Stimulated activated CD4-positive, alpha-beta T cell treated with anti-CD3 and anti-CD28 coated beads, TNF-alpha, amount 100 ng/mL, for 48 hours (primary cell): ENCODE data around the gene SMG7.

Source experiments
- DNase-seq, 3 donors: peaks; one replicate each; pipeline ENCODE4 v3.0.0-alpha.2; 2020; ENCODE audit warnings: low read depth in 3 of 3

SMG7 gene

DNA sequence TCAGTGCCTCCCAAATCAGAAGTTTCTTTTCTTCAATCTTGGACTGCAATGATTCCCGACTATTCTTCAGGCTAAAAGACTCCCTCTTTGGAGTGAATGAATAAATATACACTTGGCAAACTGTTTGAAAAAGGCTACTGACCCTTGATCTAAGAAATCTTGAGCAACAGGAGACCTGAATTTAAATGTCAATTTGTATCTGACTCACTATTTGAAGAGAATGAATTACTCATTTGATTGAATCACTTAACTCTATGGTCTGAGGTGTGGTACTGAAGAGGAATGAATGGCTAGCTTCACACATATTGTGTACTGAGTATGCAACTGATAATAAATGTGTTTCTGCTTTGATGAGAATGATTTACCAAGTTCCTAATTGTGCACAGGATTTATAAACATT, 4.6 kb upstream of the SMG7 start:
- no peak for DNase-seq

DNA sequence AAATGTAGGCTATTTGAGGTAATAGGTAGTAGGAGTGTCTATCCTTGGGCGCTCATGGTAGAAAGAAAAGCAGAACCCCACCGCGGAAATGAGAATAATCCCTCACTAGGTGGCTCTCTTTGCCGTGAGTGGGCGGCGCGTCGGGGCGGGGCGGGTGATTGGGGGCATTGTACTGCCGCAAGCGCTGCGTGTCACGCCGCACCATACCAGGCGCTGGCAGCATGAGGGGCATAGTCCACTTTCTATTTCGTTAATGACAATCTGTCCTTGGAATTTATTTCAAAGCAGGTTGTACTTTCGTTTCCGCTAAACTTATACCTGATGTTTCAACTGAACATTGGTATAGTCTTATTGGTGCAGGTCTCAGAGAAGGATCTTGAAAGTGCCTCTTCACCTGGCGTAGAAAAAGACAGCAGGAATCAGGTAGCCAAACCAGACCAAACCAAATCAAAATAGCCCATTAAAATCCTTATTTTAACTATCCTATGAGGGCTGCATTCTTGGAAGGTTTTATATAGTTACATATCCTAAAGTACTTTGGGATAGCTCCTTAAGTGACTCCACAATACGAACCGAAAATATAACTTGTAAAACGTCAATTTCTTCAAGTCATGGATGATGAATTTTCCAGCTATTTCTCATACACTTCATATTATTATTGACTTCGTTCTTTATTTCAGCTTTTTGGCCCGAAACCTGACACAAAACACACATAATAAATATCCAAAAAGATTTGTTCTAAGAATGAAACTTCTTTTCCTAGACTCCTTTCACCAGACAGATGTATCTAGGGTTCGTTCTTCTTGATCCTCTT, 1.9 kb upstream of the SMG7 start:
- DNase-seq: peak; percentile 77 to 92 (median 82)

DNA sequence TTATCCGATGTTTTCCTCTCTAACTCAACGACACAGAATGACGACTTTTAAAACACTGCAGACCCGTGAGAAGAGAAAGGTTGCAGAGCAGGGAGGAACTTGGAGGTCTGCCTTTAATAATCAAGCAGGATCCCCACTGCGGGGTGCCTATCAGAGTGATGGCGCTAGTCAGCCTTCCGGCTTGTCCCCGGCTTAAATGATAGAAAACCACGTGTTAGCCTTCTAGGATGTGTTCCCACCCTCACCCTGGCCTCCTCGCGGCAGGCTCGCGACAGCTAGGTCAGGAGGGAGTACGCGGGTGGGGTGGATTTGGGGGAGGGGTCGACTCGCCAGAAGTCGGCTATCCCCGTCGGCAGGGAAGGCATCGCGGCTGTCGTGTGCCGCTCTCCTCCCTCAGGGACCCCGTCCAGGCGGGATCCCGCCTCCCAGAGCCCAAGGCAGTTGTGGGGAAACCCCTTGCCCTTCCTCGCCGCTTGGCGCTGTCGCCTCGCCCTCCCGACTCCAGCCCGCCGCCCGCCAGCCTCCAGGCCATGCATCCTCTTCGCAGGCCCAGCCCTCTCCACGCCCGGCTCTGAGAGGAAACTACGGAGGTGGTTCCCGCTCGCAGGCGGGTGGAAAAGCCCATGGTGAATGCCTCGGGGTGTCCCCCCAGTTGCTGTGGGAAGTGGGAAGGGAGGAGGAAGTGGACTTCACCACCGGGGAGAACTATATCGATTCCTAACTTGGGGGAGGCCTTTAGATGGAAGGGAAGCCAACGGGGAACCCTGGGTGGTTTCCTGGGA, 1.1 kb upstream of the SMG7 start:
- peak; percentile 60 to 63 (median 60) for DNase-seq

DNA sequence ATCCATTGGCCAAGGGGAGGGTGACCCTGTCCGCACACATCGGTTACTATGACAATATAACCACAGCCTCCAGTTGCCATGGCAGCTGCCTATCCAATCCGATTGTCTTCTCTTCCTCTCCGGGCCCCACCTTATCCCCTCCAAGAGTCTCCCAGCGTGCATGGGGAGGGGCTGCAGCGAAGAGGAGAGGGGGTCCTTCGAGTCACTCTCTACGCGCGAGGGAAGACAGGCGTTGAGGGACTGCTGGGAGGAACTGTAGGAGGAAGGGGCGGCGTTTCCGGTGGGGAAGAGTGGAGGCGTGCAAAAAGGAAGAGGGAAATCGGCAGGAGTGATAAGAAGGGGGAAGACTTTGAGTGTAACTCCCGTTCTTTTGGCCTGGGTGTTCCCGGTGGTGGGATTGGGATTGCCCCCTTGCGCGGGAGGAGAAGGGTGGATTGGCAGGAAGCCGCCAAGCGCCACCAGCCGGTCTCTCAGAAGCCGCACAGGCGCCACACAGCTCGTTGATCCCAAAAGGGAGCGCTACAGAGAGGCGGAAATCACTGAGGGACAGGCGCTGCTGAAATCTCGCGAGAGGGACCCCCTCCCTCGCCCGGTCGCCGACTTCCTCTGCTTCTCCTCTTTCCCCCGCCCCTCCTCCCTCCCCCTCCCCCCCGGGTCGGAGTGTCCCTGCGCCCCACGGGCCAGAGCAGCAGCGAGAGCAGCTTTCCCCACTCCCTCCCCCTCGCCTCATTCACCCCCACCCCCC, 384 bp upstream of the SMG7 start:
- DNase-seq: peak; percentile 90 to 97 (median 95)

DNA sequence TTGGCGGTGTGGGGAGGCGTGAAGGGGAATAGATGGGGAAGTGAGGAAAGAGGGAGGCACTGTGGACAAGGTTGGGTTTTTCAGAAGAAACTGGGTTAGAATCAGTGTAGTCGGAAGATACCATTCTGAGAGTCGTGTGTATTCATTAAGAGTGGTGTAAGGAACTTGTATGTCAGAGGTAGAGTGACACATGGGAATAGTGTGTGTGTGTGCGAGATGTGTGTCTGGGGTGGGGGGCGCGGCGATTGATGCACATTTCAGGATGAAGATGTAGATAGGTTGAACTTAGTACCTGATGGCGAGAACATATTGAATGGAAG, 878 bp downstream of the SMG7 start:
- DNase-seq: no peak

DNA sequence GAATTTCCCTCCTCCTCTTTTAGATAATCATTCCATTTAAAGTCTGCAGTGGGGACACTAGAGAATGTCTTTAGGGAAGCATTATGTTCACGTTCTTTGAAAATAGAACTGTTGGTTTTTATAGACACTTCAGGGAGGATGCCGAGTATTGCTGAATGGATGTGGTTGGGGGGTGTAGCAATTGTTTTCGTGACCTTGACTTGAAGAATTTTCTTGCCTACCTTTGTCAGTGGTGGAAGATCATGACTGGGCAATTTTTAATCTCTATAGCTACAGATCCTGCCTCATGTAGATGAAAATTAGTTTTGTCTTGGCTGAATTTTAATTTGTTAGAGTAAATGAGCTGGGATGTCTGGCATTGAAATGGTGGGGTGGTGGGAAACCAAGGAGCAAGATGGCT, 3.8 kb downstream of the SMG7 start:
- no peak for DNase-seq

DNA sequence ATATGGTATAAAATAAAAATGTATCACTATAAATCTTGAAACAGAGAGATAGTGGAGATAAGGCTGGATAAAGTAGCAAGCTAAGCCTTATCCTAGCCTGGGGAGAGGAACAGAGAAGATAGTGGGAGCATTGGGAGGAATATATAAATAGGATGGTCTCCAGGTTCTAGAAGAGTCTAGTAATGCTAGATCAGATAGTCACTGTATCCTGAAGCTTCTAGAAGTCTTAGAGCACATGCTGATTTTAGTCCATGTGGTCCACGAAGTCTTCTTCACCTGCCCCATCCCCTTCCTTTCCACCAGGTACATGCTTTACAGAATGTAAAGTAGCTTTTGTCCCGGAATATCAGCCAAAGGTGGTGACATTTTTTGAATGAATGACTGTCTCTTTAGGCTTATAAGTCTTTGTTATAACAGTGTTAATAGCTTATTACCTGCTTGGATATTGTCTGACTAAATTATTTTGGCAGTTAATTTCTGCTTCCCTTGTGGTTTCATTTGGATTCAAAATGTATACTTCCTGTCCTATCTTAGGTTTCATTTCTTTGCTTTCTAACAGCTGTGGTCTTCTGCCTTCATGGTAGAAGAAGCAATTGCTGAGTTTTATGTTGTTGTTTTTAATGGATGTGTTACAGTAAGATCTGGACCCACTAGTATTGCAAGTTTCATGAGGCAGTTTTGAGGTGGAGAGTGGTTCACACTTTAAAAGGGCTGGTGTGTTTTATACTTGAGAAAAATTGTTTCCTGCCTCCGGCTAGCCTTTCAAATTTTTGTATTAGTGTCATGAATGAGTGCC, 5.9 kb downstream of the SMG7 start:
- no peak for DNase-seq

DNA sequence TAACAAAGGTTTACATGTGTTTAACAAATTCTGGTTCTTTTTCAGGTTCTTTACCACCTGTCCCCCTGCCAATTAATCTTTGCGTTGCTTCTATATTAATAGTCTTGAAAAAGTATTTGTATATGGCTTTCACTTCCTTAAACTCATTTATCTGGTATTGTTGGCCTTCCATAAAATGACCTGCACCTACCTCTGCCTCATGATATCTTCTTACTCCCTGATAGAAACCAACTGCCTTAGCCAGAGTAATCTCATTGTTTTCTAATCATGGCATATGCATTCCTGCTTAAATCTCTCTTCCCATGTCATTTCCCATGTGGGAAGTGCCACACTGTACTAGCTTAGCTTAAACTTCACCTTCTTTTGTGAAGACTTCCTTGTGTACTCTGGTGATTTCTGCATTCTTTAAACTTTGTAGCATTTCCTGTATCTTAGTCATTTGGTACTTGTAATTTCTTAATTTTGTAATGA, 8.7 kb downstream of the SMG7 start:
- DNase-seq: no peak

DNA sequence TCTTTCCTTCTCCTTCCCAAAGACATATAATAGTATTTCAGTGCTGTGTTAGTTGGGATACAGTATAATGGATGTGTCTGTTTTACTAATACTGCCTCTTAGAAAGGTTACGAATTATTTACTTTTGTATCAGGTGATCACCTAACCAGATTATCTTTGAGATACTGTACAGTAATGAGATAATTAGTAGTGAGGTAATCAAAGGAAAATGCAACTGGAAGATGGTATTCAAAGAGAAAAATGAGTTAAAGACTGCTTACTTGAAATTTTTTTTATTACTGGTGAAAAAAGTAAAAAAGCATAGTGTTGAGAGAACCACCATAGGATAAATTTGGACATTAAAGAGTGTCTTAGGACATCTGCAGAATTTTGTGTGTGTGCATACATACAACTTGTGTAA, 10.9 kb downstream of the SMG7 start:
- no peak for DNase-seq

DNA sequence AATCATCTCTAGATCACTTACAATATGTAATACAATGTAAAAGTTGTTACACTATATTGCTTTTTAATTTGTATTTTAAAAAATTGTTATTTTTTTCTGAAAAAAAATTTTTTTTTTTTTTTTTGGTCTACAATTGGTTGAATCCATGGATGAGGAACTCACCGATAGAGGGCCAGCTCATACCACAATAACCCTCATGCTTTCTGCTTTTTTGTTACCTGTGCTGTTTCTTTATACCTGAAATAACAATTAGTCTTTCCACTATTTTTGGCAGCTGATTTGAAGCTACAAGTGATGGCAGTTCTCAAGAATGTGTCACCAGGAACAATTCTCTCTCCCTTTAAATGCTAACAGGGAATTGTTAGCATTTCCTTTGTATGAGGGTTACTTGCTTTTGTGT, 12.0 kb downstream of the SMG7 start:
- no peak for DNase-seq

DNA sequence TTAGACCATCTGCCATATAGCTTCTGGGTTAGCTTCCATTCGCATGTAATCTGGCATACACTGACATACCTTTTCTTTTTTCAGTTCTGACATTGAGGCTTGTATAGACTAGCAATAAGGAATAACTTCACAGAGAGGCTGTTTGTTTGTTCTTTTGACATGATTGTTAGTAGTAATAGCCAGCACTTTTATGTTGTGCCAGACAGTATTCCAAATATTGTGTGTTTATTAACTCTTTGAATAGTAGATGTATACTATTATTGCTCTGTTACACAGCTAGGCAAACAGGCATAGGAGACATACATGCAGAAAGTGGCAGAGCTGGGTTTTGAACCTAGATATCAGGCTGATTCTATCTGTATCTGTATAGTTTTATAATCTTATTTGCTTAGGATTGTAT, 12.6 kb downstream of the SMG7 start:
- DNase-seq: no peak

DNA sequence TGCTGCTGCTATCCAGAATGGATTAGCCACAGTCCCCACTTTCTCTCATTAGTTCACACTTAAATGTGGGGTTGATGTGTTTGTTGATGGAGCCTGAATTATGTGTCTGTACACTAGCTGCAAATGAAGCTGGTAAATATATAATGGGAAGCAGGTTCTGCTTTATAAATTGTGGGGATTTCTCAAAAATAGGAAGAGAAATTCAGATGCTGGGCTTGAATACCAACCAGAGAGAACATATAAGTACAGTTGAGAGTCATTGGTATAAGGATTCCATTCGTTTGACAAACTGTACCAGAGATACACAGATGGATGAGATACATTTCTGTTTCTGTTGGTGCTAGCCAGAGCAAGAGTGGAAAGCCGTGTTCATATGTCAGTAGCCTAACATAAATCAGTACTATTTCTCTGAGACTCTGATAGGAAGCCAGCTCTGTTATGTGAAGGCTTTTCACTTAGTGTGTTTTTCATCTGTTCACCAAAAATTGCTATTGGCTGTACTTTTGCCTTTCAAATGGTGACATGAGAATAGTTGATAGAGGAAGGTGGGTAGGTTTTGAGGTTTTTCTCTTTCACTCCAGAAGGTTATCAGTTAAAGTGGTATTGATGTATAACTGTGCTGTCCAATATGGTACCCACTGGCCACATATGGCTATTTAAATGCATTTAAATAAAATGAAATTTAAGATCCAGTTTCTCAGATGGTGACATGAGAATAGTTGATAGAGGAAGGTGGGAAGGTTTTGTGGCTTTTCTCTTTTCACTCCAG, 15.6 kb downstream of the SMG7 start:
- DNase-seq: no peak

DNA sequence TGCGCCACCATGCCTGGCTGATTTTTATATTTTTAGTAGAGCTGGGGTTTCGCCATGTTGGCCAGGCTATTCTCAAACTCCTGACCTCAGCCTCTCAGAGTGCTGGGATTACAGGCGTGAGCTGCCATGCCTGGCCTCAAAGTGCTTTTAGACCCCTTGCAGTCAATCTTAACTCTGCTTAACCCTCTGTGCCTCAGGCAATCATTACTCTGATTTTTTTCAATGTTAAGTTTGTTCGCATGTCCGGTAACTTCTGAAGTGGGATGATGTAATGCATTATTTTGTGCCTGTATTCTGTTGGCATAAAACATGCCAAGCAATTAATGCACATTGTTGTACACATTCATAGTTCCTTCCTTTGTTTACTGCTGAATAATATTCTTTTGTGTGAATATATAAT, 18.6 kb downstream of the SMG7 start:
- DNase-seq: no peak

DNA sequence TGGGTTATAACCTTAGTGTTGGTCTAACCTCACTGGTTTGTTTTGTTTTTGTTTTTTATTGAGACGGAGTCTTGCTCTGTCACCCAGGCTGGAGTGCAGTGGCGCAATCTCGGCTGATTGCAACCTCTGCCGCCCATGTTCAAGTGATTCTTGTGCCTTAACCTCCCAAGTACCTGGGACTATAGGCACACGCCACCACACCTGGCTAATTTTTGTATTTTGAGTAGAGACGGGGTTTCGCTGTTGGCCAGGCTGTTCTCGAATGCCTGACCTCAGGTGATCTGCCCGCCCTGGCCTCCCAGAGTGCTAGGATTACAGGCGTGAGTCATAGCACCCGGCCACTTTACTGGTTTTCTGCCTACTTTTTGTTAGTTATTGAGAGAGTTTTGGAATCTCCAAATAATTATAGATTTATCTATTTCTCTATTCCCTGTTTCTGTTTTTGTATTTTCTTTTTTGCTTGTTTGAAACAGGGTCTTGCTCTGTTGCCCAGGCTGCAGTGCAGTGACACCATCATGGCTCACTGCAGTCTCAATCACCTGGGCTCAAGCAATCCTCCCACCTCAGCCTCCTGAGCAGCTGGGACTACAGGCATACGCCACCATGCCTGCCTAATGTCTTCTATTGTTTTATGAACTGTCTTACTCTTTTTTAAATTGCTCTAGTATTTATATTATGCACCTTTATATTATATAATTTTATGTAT, 21.4 kb downstream of the SMG7 start:
- no peak for DNase-seq

DNA sequence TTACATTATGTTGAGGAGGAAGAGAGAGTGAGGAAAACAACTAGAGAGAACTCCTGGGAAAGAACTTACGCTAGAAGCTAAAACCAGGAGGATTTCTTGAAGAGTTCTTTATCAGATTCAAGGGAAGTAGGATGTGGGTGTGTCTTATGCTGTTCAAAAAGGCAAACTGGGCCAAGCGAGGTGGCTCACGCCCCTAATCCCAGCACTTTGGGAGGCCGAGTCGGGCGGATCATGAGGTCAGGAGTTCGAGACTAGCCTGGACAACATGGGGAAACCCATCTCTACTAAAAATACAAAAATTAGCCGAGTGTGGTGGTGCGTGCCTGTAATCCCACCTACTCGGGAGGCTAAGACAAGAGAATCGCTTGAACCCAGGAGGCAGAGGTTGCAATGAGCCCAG, 23.1 kb downstream of the SMG7 start:
- no peak for DNase-seq

DNA sequence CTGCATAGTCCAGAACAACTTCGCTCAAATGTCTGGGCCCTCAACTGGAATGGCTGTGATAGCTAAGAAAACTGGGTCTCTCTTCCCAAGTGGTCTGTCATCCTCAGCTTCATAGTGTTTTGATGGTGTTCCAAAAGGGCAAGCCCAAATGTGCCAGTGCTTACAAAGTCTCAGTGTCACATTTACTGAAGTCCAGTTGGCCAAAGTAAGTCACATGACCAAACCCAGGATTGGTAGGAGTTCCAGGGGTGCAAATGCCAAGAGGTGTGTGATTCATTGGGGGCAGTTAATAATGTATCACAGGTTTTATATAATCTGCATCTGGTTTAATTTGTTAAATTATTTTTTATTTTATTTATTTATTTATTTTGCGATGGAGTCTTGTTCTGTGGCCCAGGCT, 24.9 kb downstream of the SMG7 start:
- DNase-seq: no peak

DNA sequence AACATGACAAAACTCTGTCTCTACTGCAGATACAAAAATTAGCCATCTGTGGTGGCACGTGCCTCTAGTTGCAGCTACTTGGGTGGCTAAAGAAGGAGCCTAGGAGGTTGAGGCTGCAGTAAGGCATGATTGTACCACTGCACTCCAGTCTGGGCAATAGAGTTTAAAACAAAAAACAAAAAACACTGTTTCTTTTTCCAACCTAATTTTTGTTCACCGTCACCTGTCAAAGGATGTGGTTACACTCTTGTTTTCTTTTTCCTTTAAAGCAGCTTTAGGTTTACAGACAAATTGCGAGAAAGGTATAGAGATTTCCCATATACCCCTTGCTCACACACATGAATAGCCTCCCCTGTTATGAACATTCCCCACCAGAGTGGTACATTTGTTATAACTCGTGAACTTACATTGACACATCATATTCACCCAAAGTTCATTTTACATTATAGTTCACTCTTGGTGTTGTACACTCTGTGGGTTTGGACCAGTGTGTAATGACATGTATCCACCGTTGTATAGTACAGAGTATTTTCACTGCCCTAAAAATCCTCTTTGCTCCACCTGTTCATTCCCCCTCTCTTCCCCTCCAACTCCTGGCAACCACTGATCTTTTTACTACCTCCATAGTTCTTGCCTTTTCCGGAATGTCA, 26.2 kb downstream of the SMG7 start:
- no peak for DNase-seq

DNA sequence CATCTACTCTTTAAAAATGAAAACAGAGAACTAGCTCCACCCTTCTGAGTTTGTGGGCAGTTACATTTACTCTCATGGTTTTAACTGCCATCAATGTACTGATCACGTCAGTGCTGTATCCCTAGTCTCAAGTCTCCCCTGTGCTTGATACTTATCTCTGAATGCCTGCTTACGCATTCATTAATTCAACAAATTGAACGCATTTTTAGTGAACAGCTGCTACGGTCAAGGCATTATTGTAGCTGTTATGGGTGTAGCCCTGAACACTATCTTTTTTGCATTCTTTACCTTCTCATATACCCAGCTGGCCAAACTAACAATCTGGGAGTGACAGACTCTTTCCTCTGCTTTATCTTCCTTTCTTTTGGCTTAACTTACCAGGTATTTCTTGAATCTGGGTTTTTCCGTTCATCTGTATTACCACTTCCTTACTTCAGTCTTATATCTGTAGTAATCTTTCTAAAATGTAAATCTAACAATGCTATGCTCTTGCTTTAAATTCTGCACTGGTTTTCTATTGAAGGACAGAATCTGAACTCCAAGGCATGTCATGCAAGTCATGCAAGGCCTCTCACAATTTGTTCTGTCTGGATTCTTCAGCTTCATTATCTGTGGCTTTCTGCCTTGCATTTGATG, 33.3 kb downstream of the SMG7 start:
- no peak for DNase-seq

DNA sequence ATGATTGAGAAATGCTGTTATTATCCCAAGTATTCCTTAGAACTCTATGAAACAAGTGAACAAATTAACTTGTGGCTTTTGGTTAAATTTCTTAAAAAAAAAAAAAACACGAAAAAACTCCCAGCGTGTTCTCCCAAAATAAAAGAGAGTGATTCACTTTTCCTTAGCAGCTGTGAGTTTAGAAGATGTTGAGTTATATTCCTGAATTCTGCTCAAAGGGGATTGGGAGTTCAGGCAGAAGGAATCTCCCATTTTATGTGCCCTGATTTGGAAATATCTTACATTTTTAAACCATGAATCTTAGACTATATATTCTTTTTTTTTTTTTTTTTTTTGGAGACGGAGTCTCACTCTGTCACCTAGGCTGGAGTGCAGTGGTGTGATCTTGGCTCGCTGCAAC, 34.3 kb downstream of the SMG7 start:
- no peak for DNase-seq
